Measurements from ENCODE around the gene HEPH. TPM values are rescaled to one million over a fixed set of nuclear protein-coding genes. Genes with fewer than 3 reads are reported as not detected.
"Not testable (repeated sequence)": the region's sequence is repeated elsewhere in the genome, so short reads cannot be mapped to it uniquely, and the experiment has no call there.

The HEPH gene, protein sequence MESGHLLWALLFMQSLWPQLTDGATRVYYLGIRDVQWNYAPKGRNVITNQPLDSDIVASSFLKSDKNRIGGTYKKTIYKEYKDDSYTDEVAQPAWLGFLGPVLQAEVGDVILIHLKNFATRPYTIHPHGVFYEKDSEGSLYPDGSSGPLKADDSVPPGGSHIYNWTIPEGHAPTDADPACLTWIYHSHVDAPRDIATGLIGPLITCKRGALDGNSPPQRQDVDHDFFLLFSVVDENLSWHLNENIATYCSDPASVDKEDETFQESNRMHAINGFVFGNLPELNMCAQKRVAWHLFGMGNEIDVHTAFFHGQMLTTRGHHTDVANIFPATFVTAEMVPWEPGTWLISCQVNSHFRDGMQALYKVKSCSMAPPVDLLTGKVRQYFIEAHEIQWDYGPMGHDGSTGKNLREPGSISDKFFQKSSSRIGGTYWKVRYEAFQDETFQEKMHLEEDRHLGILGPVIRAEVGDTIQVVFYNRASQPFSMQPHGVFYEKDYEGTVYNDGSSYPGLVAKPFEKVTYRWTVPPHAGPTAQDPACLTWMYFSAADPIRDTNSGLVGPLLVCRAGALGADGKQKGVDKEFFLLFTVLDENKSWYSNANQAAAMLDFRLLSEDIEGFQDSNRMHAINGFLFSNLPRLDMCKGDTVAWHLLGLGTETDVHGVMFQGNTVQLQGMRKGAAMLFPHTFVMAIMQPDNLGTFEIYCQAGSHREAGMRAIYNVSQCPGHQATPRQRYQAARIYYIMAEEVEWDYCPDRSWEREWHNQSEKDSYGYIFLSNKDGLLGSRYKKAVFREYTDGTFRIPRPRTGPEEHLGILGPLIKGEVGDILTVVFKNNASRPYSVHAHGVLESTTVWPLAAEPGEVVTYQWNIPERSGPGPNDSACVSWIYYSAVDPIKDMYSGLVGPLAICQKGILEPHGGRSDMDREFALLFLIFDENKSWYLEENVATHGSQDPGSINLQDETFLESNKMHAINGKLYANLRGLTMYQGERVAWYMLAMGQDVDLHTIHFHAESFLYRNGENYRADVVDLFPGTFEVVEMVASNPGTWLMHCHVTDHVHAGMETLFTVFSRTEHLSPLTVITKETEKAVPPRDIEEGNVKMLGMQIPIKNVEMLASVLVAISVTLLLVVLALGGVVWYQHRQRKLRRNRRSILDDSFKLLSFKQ
- polyA plus RNA-seq (2013, experiment 1 of 4): 108 TPM
- polyA plus RNA-seq (2013, experiment 2 of 4): 138 TPM
- 84.7 TPM for polyA plus RNA-seq (2013, experiment 3 of 4)
- 101 TPM for polyA plus RNA-seq (2013, experiment 4 of 4)

DNA sequence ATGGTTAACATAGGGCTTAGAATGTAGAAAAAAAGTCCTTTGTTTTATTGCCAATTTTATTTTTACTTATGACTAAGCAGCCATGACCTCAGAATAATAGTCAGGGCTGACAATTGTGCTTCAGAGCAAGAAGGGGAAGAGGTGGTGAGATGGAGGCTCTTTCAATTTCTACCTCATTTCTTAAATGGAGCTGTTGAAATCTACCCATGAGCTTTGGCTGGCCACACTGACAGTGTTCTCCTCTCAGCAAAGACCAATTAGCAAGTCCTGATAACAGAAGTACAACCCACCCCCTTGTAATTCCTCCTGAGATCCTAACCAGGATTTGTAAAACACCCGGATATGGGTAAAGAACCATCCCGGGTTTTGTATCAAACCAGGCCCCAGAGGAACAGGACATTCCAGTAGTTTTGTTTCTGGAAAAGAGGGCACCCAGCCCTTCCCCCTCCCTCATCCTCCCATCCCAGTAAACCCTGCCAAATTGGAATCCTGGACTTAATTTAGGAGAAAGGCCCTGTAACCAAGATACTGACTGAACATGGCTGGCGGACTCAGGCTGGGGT lies at the start of gene HEPH:
Gene HEPH (plus strand): TSS at position 399 of the 563 bp plus-strand sequence. CDS start 6,324 bp downstream, outside the sequence.
- H3K9me3 ChIP-seq (ENCODE audit: control insufficient read depth, low read length): no peaks in the 10 kb centered on the region
- H3K4me1 ChIP-seq (ENCODE audit: control insufficient read depth, insufficient read depth, low read length): no peaks in the 10 kb centered on the region
- no peaks in the 10 kb centered on the region for H3K36me3 ChIP-seq (ENCODE audit: control insufficient read depth, insufficient read depth, low read length)
- H3K27ac ChIP-seq (ENCODE audit: insufficient read depth, low read depth, low read length, poor library complexity, severe bottlenecking): peak within 1 kb of the TSS; percentile 63
- H3K4me3 ChIP-seq (ENCODE audit: insufficient read depth, low read depth, low read length): peak within 1 kb of the TSS; percentile 61
- H3K27me3 ChIP-seq (ENCODE audit: control insufficient read depth, insufficient read depth, low read length, poor library complexity, severe bottlenecking): no peaks in the 10 kb centered on the region
- 4 to 5% methylated on average over 2 to 3 of the region's 3 CpGs for WGBS, 2 experiments

DNA sequence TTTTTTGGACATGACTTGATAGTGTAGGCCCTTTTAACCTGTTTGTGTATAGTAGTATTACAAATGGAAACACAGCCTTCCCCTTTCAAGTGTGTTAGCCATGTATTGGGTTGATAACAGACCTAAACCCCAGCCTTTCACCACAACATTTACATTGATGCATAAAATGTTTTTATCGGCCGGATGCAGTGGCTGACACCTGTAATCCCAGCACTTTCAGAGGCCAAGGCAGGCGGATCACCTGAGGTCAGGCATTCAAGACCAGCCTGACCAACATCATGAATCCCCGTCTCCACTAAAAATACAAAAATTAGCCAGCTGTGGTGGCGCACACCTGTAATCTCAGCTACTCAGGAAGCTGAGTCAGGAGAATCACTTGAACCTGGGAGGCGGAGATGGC lies 45.3 kb upstream of the HEPH start:
- 91 to 93% methylated on average over 6 of the region's 6 CpGs for WGBS, 2 experiments
- H3K9me3 ChIP-seq (ENCODE audit: control insufficient read depth, low read length); H3K36me3 ChIP-seq (ENCODE audit: control insufficient read depth, insufficient read depth, low read length); H3K27me3 ChIP-seq (ENCODE audit: control insufficient read depth, insufficient read depth, low read length, poor library complexity, severe bottlenecking); H3K4me3 ChIP-seq (ENCODE audit: insufficient read depth, low read depth, low read length); H3K27ac ChIP-seq (ENCODE audit: insufficient read depth, low read depth, low read length, poor library complexity, severe bottlenecking); H3K4me1 ChIP-seq (ENCODE audit: control insufficient read depth, insufficient read depth, low read length): not testable (repeated sequence)

DNA sequence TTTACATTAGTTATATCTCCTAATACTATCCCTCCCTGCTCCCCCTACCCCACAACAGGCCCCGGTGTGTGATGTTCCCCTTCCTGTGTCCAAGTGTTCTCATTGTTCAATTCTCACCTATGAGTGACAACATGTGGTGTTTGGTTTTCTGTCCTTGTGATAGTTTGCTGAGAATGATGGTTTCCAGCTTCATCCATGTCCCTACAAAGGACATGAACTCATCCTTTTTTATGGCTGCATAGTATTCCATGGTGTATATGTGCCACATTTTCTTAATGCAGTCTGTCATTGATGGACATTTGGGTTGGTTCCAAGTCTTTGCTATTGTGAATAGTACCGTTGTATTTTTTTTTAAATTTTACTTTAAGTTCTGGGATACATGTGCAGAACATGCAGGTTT lies 42.7 kb upstream of the HEPH start:
- H3K27me3 ChIP-seq (ENCODE audit: control insufficient read depth, insufficient read depth, low read length, poor library complexity, severe bottlenecking); H3K4me3 ChIP-seq (ENCODE audit: insufficient read depth, low read depth, low read length); H3K27ac ChIP-seq (ENCODE audit: insufficient read depth, low read depth, low read length, poor library complexity, severe bottlenecking); H3K4me1 ChIP-seq (ENCODE audit: control insufficient read depth, insufficient read depth, low read length); H3K36me3 ChIP-seq (ENCODE audit: control insufficient read depth, insufficient read depth, low read length); H3K9me3 ChIP-seq (ENCODE audit: control insufficient read depth, low read length): not testable (repeated sequence)
- 100% methylated on average over 1 of the region's 2 CpGs for WGBS, 2 experiments

DNA sequence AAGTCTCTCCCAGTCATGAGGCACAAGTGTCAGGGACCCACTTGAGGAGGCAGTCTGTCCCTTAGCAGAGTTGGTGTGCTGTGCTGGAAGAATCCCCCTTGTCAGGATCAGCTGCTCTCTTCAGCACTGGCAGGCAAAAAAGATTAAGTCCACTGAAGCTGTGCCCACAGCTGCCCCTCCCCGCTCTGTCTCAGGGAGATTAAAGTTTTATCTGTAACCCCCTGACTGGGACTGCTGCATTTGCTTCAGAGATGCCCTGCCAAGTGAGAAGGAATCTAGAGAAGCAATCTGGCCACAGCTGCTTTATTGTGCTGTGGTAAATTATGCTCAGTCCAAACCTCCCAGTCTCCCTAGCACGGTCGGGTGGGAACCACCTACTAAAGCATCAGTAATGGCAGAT lies 37.4 kb upstream of the HEPH start:
- 92 to 98% methylated on average over 1 to 3 of the region's 3 CpGs for WGBS, 2 experiments
- Histone ChIP-seq H3K9me3 (ENCODE audit: control insufficient read depth, low read length) (no peaks in the 10 kb centered on the region), H3K27ac (ENCODE audit: insufficient read depth, low read depth, low read length, poor library complexity, severe bottlenecking) (no peak overlapping the region), H3K4me3 (ENCODE audit: insufficient read depth, low read depth, low read length) (no peak overlapping the region), H3K36me3 (ENCODE audit: control insufficient read depth, insufficient read depth, low read length) (no peaks in the 10 kb centered on the region), H3K27me3 (ENCODE audit: control insufficient read depth, insufficient read depth, low read length, poor library complexity, severe bottlenecking) (no peaks in the 10 kb centered on the region), H3K4me1 (ENCODE audit: control insufficient read depth, insufficient read depth, low read length) (no peaks in the 10 kb centered on the region)

DNA sequence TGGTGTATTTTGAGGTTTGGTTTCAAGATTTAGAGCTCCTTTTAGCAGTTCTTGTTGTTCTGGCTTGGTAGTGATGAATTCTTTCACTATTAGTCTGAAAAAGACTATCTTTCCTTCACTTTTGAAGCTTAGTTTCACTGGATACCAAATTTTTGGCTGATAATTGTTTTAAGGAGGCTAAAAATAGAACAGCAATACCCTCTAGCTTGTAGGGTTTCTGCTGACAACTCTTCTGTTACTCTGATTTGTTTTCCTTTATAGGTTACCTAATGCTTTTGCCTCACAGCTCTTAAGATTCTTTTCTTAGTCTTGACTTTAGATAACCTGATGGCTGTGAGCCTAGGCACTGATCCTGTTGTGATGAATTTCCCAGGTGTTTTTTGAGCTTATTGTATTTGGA lies 33.6 kb upstream of the HEPH start:
- Histone ChIP-seq H3K27ac (ENCODE audit: insufficient read depth, low read depth, low read length, poor library complexity, severe bottlenecking) (no peak overlapping the region), H3K27me3 (ENCODE audit: control insufficient read depth, insufficient read depth, low read length, poor library complexity, severe bottlenecking) (no peaks in the 10 kb centered on the region), H3K4me3 (ENCODE audit: insufficient read depth, low read depth, low read length) (no peak overlapping the region), H3K36me3 (ENCODE audit: control insufficient read depth, insufficient read depth, low read length) (no peaks in the 10 kb centered on the region), H3K9me3 (ENCODE audit: control insufficient read depth, low read length) (no peaks in the 10 kb centered on the region), H3K4me1 (ENCODE audit: control insufficient read depth, insufficient read depth, low read length) (no peaks in the 10 kb centered on the region)

DNA sequence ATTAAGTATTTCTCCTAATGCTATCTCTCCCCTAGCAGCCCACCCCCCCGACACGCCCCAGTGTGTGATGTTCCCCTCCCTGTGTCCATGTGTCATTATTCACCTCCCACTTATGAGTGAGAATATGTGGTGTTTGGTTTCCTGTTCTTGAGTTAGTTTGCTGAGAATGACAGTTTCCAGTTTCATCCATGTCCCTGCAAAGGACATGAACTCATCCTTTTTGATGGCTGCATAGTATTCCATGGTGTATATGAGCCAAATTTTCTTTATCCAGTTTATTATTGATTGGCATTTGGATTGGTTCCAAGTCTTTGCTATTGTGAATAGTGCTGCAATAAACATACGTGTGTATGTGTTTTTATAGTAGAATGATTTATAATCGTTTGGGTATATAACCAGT lies 28.8 kb upstream of the HEPH start:
- H3K27me3 ChIP-seq (ENCODE audit: control insufficient read depth, insufficient read depth, low read length, poor library complexity, severe bottlenecking); H3K4me1 ChIP-seq (ENCODE audit: control insufficient read depth, insufficient read depth, low read length); H3K36me3 ChIP-seq (ENCODE audit: control insufficient read depth, insufficient read depth, low read length); H3K9me3 ChIP-seq (ENCODE audit: control insufficient read depth, low read length); H3K27ac ChIP-seq (ENCODE audit: insufficient read depth, low read depth, low read length, poor library complexity, severe bottlenecking); H3K4me3 ChIP-seq (ENCODE audit: insufficient read depth, low read depth, low read length): not testable (repeated sequence)
- WGBS, 2 experiments: 83 to 100% methylated on average over 2 of the region's 4 CpGs

DNA sequence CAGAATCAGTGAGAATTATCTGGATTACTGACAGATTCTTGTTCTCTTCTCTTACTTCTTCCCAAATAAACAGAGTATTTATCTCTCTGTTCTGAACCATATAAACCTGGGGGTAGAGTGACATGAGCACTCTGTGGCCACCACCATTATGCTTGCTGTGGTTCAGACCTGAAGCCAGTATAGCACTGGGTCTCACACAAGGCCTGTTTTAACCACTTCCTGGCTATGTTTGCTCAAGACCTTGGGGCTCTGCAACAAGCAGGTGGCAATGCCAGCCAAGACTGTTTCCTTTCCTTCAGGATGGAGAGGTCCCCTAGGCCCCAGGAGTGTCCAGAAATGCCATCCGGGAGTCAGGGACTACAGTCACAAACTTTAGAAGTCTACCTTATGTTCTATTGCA lies 21.7 kb upstream of the HEPH start:
- no peaks in the 10 kb centered on the region for H3K4me1 ChIP-seq (ENCODE audit: control insufficient read depth, insufficient read depth, low read length)
- H3K36me3 ChIP-seq (ENCODE audit: control insufficient read depth, insufficient read depth, low read length): no peaks in the 10 kb centered on the region
- WGBS, 2 experiments: 82 to 87% methylated on average over 1 of the region's 1 CpG
- no peaks in the 10 kb centered on the region for H3K27me3 ChIP-seq (ENCODE audit: control insufficient read depth, insufficient read depth, low read length, poor library complexity, severe bottlenecking)
- H3K4me3 ChIP-seq (ENCODE audit: insufficient read depth, low read depth, low read length): no peak overlapping the region
- H3K27ac ChIP-seq (ENCODE audit: insufficient read depth, low read depth, low read length, poor library complexity, severe bottlenecking): no peak overlapping the region
- no peaks in the 10 kb centered on the region for H3K9me3 ChIP-seq (ENCODE audit: control insufficient read depth, low read length)

DNA sequence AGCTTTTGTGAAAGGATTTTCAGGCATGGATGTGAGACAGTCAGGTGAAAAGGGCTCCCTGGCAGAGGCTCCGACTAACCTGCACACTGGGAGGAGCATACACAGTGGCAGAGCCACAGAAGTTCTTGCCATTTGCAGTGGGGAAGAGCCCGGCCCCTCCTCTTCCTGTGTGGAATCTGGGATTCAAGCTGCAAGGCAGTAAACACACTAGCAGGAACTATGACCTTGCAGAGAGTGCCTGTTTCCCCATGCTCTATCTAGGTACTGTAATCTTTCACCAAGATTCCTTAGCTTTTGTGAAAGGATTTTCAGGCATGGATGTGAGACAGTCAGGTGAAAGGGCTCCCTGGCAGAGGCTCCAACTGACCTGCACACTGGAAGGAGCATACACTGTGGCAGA lies 19.8 kb upstream of the HEPH start:
- no peak overlapping the region for H3K27ac ChIP-seq (ENCODE audit: insufficient read depth, low read depth, low read length, poor library complexity, severe bottlenecking)
- no peak overlapping the region for H3K4me3 ChIP-seq (ENCODE audit: insufficient read depth, low read depth, low read length)
- no peaks in the 10 kb centered on the region for H3K27me3 ChIP-seq (ENCODE audit: control insufficient read depth, insufficient read depth, low read length, poor library complexity, severe bottlenecking)
- H3K9me3 ChIP-seq (ENCODE audit: control insufficient read depth, low read length): no peaks in the 10 kb centered on the region
- no peaks in the 10 kb centered on the region for H3K4me1 ChIP-seq (ENCODE audit: control insufficient read depth, insufficient read depth, low read length)
- WGBS, 2 experiments: 85 to 97% methylated on average over 2 of the region's 2 CpGs
- no peaks in the 10 kb centered on the region for H3K36me3 ChIP-seq (ENCODE audit: control insufficient read depth, insufficient read depth, low read length)

DNA sequence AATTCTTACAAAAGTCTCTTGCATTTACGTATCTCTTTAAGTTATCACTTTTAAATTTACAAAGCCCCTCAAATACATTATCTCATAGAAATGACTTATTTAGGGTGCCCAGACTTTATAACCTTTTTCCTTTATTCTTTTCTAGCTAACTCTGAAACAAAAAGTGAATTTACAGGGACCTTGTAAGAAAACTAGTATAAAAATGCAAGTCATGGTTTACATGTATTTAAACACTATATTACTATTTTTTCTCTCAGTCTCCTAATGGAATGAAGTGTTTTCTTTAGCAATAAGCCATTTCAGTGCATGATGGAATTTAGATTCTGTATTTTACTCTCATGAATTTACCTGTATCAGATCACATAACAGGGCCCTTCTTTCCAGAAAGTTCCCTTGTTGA lies 14.5 kb upstream of the HEPH start:
- no peak overlapping the region for H3K27ac ChIP-seq (ENCODE audit: insufficient read depth, low read depth, low read length, poor library complexity, severe bottlenecking)
- H3K36me3 ChIP-seq (ENCODE audit: control insufficient read depth, insufficient read depth, low read length): no peaks in the 10 kb centered on the region
- H3K4me3 ChIP-seq (ENCODE audit: insufficient read depth, low read depth, low read length): no peak overlapping the region
- no peaks in the 10 kb centered on the region for H3K4me1 ChIP-seq (ENCODE audit: control insufficient read depth, insufficient read depth, low read length)
- H3K27me3 ChIP-seq (ENCODE audit: control insufficient read depth, insufficient read depth, low read length, poor library complexity, severe bottlenecking): no peaks in the 10 kb centered on the region
- WGBS, 2 experiments: 100% methylated on average over 1 of the region's 1 CpG
- no peaks in the 10 kb centered on the region for H3K9me3 ChIP-seq (ENCODE audit: control insufficient read depth, low read length)

DNA sequence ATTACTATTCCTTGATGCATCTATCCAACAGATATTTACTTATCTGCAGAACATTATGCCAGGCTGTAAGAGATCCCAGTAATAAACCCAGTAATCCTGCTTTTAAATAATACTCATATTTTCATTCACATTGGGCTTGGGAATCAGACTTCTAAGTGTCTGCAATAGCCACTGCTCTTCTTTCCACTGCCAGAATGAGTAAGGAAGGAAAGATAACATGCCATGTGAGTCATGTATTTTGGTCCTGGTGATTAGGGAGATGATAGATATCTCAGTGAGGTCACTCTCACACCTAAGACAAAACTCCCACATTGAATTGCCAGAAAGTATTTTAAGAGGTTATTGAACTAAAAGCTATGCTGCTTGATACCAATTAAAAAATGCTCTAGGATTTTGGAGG lies 13.9 kb upstream of the HEPH start:
- H3K27me3 ChIP-seq (ENCODE audit: control insufficient read depth, insufficient read depth, low read length, poor library complexity, severe bottlenecking): no peaks in the 10 kb centered on the region
- no peaks in the 10 kb centered on the region for H3K36me3 ChIP-seq (ENCODE audit: control insufficient read depth, insufficient read depth, low read length)
- no peak overlapping the region for H3K4me3 ChIP-seq (ENCODE audit: insufficient read depth, low read depth, low read length)

More for the DNA sequence above, 13.9 kb upstream of the HEPH start:
- Histone ChIP-seq H3K27ac (ENCODE audit: insufficient read depth, low read depth, low read length, poor library complexity, severe bottlenecking) (no peak overlapping the region), H3K4me1 (ENCODE audit: control insufficient read depth, insufficient read depth, low read length) (no peaks in the 10 kb centered on the region), H3K9me3 (ENCODE audit: control insufficient read depth, low read length) (no peaks in the 10 kb centered on the region)

Data from ectodermal cell (in vitro differentiated cells).